Panc1 (cell line): ENCODE results near the gene CST11. TPM values are rescaled to one million over a fixed set of nuclear protein-coding genes. Genes with fewer than 3 reads are reported as not detected.

Source experiments
- ATAC-seq: fragments of 200-7000 bp; cut with Tn5 transposase; 2 replicates; pipeline ENCODE4 v1.9.1; 2020; ENCODE audit warnings: mild to moderate bottlenecking, moderate library complexity
- BruUV-seq: library from RNA; stranded (reverse); fragments of 400-500 nt; replicated peaks from 2 replicates; lab custom pipeline; 2021; lab: Mats Ljungman, UMichigan
- CTCF ChIA-PET: fragments of 300-600 bp; sonication (Branson Sonifier 250); formaldehyde crosslinking; loops from one replicate; lab custom pipeline; 2022; ENCODE audit warnings: antibody characterized with exemption; lab: Charles Lee
- POLR2A ChIA-PET: fragments of 300-600 bp; sonication (Branson Sonifier 250); formaldehyde crosslinking; loops from one replicate; lab custom pipeline; 2022; ENCODE audit warnings: antibody characterized with exemption; lab: Charles Lee
- DNase-seq: peaks from one replicate; pipeline ENCODE4 v3.0.0-alpha.2; 2010; ENCODE audit warnings: low read depth, low spot score
- H3K27ac ChIP-seq: 2 replicates; pipeline ENCODE4 v1.5.1; 2011; ENCODE audit warnings: mild to moderate bottlenecking, low read length, inconsistent platforms
- H3K27me3 ChIP-seq: fragments of 200-500 bp; sonication (Bioruptor generic); 2 replicates; pipeline ENCODE4 v1.6.0; 2014; ENCODE audit warnings: low read length, inconsistent platforms; ENCODE audit not compliant: control insufficient read depth, insufficient read depth
- H3K36me3 ChIP-seq: fragments of 200-500 bp; sonication (Bioruptor generic); 2 replicates; pipeline ENCODE4 v1.5.1; 2014; ENCODE audit warnings: inconsistent platforms, mild to moderate bottlenecking, low read length, moderate library complexity; ENCODE audit not compliant: control insufficient read depth, insufficient read depth
- H3K4me1 ChIP-seq: 2 replicates; pipeline ENCODE4 v1.5.1; 2011; ENCODE audit warnings: inconsistent platforms, mild to moderate bottlenecking, low read length, moderate library complexity; ENCODE audit not compliant: control insufficient read depth, insufficient read depth
- H3K4me3 ChIP-seq, 2 experiments: 2 replicates each; pipeline ENCODE4 v1.5.1; 2011 to 2012; ENCODE audit warnings: low read depth in 2 of 2, low read length in 2 of 2, mild to moderate bottlenecking in 2 of 2, inconsistent platforms in 1 of 2, moderate library complexity in 1 of 2
- H3K9me3 ChIP-seq: fragments of 200-500 bp; sonication (Bioruptor generic); 2 replicates; pipeline ENCODE4 v1.5.1; 2014; ENCODE audit warnings: low read depth, mild to moderate bottlenecking, inconsistent platforms, low read length, moderate library complexity; ENCODE audit not compliant: control insufficient read depth, insufficient read depth
- CTCF ChIP-seq: fragments of 450-650 bp; IDR thresholded peaks from 2 replicates; pipeline ENCODE4 v1.5.1; 2017; ENCODE audit warnings: mild to moderate bottlenecking
- POLR2AphosphoS5 ChIP-seq: IDR thresholded peaks from 2 replicates; pipeline ENCODE4 v1.6.1; 2012; ENCODE audit warnings: mild to moderate bottlenecking, low read depth, low read length, moderate library complexity
- REST ChIP-seq, 2 experiments: IDR thresholded peaks; 2 replicates each; pipeline ENCODE4 v1.6.1; 2011 to 2012; ENCODE audit warnings: low read depth in 2 of 2, control low read depth in 1 of 2, low read length in 1 of 2, mild to moderate bottlenecking in 1 of 2, moderate library complexity in 1 of 2; ENCODE audit not compliant: insufficient read depth in 1 of 2
- SIN3A ChIP-seq: IDR thresholded peaks from 2 replicates; pipeline ENCODE4 v1.6.1; 2012; ENCODE audit warnings: low read depth, mild to moderate bottlenecking, low read length, moderate library complexity, borderline replicate concordance; ENCODE audit not compliant: insufficient read depth
- TCF7L2 ChIP-seq: IDR thresholded peaks from 2 replicates; pipeline ENCODE4 v1.6.1; 2011; ENCODE audit warnings: mild to moderate bottlenecking, low read depth, low read length, inconsistent platforms
- in situ Hi-C: cut with HindIII; loops from 2 replicates; pipeline ENCODE4 v1.10.0; 2016; ENCODE audit warnings: low sequenced_read_pairs, low pct_unique_long_range_greater_than_20kb
- intact Hi-C: fragments of 100-400 bp; cut with micrococcal nuclease; formaldehyde crosslinking; loops from one replicate; pipeline ENCODE4 v1.10.0; 2022; ENCODE audit not compliant: unreplicated experiment
- total RNA-seq: library from RNA; stranded (reverse); gene quantifications from one replicate; pipeline ENCODE4 v1.2.1, GENCODE V29; 2021; ENCODE audit not compliant: unreplicated experiment

Gene CST11
- total RNA-seq, 1 experiment from 2014 or later, result not detected

- ChIA-PET POLR2A (no interaction called here), CTCF (interaction anchor here (0.7 kb wide), 1 partner anchor 237 kb away, joined by 4 read pairs; no protein-coding TSS in a partner anchor)
- no peak overlapping the region for H3K4me3 ChIP-seq
- intact Hi-C loops (no loop called here), in situ Hi-C loops (no loop called here)
- no peak overlapping the region for H3K27ac ChIP-seq
- no peak for DNase-seq
- ATAC-seq, result no peak
- H3K27me3 ChIP-seq, result no peaks in the 10 kb centered on the region
- H3K9me3 ChIP-seq, result no peaks in the 10 kb centered on the region
- no TSS peak for BruUV-seq
- no peaks in the 10 kb centered on the region for H3K36me3 ChIP-seq
- peak; percentile 70 for TF ChIP-seq CTCF
- TF ChIP-seq POLR2AphosphoS5, result no peak
- no peak for TF ChIP-seq REST (IDR thresholded peaks at IDR 0.05; ENCODE audit: insufficient read depth in 1 of 2, low read depth in 2 of 2, low read length in 1 of 2)
- TF ChIP-seq SIN3A, result no peak
- no peak for TF ChIP-seq TCF7L2
- no peaks in the 10 kb centered on the region for H3K4me1 ChIP-seq
These were observed 6.2 kb downstream of the CST11 start for GRCh38 chr20:23446505-23446904.

- no peak overlapping the region for H3K4me3 ChIP-seq
- H3K27ac ChIP-seq, result no peak overlapping the region
- CTCF ChIA-PET, result interaction anchor here (0.7 kb wide), 1 partner anchor 238 kb away, joined by 4 read pairs; no protein-coding TSS in a partner anchor
- no peaks in the 10 kb centered on the region for H3K9me3 ChIP-seq
- POLR2A ChIA-PET, result no interaction called here
- no peak for ATAC-seq
- DNase-seq, result no peak
- no TSS peak for BruUV-seq
- H3K36me3 ChIP-seq, result no peaks in the 10 kb centered on the region
- H3K4me1 ChIP-seq, result no peaks in the 10 kb centered on the region
- H3K27me3 ChIP-seq, result no peaks in the 10 kb centered on the region
- in situ Hi-C loops (no loop called here), intact Hi-C loops (no loop called here)
- TF ChIP-seq POLR2AphosphoS5, result no peak
These were observed 7.0 kb downstream of the CST11 start for GRCh38 chr20:23445596-23446217.

GRCh38 chr20:23444859-23445258 is 7.8 kb downstream of the CST11 start:
- Histone ChIP-seq H3K9me3 (no peaks in the 10 kb centered on the region), H3K36me3 (no peaks in the 10 kb centered on the region), H3K4me3 (no peak overlapping the region), H3K27me3 (no peaks in the 10 kb centered on the region), H3K4me1 (no peaks in the 10 kb centered on the region), H3K27ac (no peak overlapping the region)
- ATAC-seq, result no peak
- no TSS peak for BruUV-seq
- in situ Hi-C loops (no loop called here), intact Hi-C loops (no loop called here)
- DNase-seq, result no peak
- POLR2A ChIA-PET, result no interaction called here
- no peak for TF ChIP-seq POLR2AphosphoS5
- no peak for TF ChIP-seq TCF7L2
- TF ChIP-seq CTCF, result no peak
- TF ChIP-seq REST (IDR thresholded peaks at IDR 0.05; ENCODE audit: insufficient read depth in 1 of 2, low read depth in 2 of 2, low read length in 1 of 2), result no peak
- TF ChIP-seq SIN3A, result no peak
- CTCF ChIA-PET, result no interaction called here
